GM21447 (cell line): ENCODE data around the gene IGFL2.
"Not testable (repeated sequence)": the region's sequence is repeated elsewhere in the genome, so short reads cannot be mapped to it uniquely, and the experiment has no call there.

Source experiments
- ATAC-seq: cut with Tn5 transposase; IDR thresholded peaks from one replicate; pipeline ENCODE4 v1.9.1; 2021; ENCODE audit not compliant: unreplicated experiment

Gene IGFL2

DNA sequence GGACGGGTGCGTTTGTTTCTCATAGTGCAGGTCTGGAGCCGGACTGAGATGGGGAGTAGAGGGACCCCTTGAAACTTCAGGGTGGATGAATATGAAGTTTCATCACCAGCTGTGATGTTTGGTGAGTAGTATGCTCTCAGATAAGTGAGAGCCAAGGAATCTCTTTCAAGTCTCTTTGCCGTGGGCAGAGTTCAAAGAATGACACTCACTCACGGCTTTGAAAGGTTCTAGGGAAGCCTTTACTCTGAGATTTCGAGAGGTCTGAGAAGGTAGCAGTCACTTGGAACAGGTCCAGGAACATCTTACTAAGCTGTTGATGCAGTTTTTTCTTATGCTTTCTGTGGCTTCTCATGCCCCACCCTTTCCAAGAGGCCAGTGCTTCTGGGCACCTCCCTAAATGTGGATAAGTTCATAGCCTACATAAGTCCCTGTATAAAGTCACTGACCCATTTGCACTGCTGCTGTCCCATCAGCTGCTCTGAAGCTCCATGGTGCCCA is at the start of gene IGFL2:
Gene IGFL2, plus strand, starts transcription at position 448 of the 498 bp plus-strand sequence. Its CDS starts 41 bp downstream, at position 489.
- no peak for ATAC-seq

- no peak for ATAC-seq
These were observed 47.7 kb upstream of the IGFL2 start for GRCh38 chr19:46100344-46100743.

- no peak for ATAC-seq
These were observed 46.7 kb upstream of the IGFL2 start for GRCh38 chr19:46101293-46101692.

DNA sequence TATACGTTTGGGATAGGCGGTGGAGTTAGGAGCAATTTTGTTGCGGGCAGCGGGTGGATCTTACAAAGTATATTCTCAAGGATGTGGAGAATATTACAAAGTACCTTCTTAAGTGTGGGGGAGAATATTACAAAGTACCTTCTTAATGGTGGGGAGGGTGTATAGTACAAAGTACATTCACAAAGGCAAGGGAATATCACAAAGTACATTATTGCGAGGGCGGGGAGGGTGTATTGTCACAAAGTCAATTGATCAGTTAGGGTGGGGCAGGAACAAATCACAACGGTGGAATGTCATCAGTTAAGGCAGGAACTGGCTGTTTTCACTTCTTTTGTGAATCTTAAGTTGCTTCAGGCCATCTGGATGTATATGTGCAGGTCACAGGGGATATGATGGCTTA is 45.7 kb upstream of the IGFL2 start:
- ATAC-seq, result not testable (repeated sequence)

DNA sequence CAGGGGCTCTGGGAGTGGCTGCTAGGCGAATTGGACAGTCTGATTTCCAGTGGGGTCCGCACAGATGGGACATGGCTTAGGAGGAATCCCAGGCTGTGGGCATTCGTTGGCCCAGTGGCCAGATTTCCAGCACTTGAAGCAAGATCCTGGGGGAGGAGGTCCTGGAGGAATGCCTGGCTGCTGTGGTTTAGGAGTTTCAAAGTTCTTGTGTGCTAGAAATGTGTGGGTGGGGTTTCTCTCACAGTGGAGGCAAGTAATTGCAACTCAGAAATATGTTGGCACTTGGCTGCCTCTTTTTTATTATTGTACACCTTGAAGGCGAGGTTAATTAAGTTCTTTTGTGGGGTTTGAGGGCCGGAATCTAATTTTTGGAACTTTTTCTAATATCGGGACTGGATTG is 40.7 kb upstream of the IGFL2 start:
- no peak for ATAC-seq

DNA sequence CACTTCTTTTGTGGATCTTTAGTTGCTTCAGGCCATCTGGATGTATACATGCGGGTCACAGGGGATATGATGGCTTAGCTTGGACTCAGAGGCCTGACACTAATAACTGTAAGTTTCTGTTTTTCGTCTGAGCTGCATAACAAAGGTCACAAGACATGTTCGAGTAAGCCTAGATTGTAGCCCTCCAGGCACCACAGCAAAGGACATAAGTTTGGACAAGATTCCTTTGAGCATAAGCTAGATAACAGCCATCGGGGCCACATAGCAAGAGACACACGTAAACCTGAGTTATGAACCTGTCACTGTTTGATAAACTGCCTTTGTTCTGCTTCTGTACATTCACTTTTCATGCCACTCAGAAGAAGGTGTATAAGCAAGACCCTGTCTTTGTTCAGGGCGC is 38.2 kb upstream of the IGFL2 start:
- ATAC-seq, result no peak

- ATAC-seq, result no peak
These were observed 36.7 kb upstream of the IGFL2 start for GRCh38 chr19:46111376-46111775.

DNA sequence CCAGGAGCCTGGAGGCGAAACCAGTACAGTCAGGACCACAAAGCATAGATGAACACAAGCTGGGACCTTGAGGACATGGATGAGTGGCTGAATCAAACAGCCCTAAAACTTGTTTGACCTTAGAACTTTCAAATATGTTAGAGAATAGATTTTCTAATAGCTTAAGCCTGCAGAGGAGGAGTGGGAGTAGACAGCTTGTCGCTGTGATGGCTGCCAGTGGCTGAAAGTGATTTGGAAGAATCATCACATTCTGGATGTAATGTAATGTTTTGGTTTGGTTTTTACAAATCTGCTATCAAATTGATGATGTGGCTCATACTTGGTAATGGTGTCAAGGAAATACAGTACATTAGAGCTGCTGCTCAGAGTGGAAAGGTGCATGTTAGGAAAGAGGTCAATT is 35.5 kb upstream of the IGFL2 start:
- ATAC-seq, result no peak

- no peak for ATAC-seq
These were observed 34.3 kb upstream of the IGFL2 start for GRCh38 chr19:46113726-46114125.

GRCh38 chr19:46115396-46116106 is 32.5 kb upstream of the IGFL2 start:
- no peak for ATAC-seq

DNA sequence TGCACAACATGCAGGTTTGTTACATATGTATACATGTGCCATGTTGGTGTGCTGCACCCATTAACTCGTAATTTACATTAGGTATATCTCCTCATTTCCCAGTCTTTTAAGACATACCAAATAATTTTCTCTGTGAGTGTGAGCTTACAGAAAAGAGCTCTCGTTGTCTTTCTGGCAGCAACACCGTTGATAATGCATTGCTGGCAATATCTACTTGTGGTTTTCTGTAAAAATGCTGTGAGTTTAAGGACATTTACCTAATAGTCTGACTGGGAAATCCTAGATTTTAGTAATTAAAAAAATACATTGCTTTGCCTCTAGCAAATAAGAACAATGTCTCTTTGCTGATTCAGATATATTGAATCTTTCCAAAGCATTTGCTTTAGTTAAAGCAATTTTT is 31.9 kb upstream of the IGFL2 start:
- no peak for ATAC-seq

DNA sequence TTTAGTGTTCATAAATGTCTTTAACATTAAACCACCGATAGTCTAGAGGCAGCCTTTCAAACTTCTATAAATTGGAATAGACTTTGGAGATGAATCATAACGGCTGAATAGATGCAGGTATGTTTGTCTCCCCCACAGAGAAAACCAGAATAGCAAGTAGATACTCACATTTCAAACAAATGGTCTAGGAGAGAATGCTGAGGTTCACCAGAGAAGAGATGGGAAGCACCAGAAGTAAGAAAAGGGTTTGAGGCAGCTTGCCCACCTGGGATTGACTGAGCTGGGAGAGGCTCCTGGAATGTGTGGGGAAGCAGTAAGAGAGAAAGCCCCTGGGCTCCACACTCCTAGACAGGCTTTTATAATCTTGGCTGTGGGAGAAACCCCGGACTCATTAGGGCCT is 29.9 kb upstream of the IGFL2 start:
- no peak for ATAC-seq

GRCh38 chr19:46124638-46125115 is 23.4 kb upstream of the IGFL2 start, which contains the start of gene IGFL3:
TSS of gene IGFL3 (minus strand) at chr19:46124688. CDS start at chr19:46124649, 39 bp downstream.
- ATAC-seq, result no peak

DNA sequence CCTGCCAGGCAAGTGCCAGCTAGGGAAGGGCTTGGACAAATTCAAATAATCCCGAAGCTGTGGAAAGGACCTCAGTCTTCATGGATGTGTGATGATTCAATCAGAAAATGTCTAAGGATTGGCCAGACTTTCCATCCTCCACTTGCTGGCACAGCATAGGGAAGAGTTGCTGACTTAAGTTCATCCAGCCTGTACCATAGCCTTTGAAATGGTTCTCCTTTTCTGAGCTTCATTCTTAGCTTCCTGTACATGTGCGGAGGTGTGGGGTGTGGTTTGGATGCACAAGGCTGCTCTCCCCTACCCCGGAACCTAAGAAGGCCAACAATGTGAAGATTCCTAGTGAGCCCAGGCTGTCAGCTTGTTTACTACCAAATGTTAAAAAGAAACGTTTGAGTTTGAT is 22.6 kb upstream of the IGFL2 start:
- ATAC-seq, result no peak

DNA sequence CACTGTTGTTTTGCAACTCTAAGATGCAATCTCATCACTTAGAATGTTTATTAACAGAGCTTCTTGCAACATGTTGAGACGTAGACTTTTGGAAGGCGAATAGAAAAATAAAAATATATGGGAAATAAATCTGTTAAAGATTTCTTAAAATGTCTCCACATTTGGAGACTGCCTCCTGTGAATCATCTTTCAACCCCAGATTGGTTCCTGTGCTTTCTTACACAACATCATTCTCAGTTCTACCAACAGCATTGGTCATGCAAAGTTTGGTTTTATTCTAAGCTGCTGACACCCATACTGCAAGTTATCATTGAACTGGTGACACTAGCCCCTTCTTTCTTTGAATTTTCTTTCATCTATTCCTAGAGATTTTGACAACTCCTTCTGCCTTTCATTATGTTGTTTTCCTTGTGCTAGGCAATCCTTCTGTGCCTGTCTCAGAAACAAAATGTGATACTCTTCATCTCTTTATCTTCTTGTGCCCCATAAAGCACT is 21.9 kb upstream of the IGFL2 start:
- ATAC-seq, result no peak

- no peak for ATAC-seq
These were observed 16.4 kb upstream of the IGFL2 start for GRCh38 chr19:46131485-46132143.

GRCh38 chr19:46132508-46133100 is 15.4 kb upstream of the IGFL2 start:
- ATAC-seq, result no peak

DNA sequence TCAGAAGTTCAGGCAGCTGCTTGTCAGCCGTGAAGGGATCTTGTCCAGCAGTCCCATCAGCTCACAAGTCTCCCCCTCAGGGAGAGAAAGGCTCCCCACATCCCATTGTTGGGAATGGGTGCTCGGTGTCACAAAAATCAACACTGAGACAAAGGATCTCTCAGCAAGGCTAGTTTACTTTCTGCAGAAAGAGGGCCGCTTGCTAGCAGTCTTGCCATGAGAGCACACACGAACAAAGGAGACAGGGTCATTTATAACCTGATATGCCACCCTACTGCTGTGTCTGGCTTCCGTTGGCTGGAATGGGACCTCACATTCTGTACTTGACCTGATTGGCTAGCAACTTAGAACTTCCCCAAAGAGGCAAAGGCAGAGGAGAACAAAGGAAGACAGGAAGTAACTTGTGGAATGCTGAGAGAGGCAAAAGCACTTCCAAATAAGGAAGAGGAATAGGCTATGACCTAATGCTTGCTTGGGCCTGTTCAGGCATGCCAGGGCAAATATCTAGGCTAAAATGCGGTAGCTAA is 14.9 kb upstream of the IGFL2 start:
- ATAC-seq, result no peak

DNA sequence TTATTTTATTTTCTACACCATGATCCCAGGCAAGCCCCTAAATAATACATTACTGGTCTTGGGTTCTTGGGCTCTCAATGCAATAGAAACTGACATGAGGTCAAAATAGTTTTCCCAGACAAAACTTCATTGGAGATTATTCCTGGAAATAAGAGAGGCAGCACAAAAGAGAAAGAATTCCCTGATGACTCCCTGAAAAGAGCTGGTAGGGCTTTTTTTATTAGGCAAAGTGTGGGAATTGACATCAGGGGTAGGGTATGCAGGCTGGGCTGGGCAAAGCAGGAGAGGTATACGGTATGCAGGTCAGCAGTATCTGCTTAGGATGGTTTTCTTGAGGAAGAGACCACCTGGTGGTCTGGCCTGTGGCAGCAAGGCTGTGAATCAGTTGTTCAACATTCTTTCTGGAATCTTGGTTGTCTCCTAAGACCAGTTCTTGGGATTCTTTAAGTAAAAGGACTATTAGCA is 14.2 kb upstream of the IGFL2 start:
- ATAC-seq, result no peak

- no peak for ATAC-seq
These were observed 13.5 kb upstream of the IGFL2 start for GRCh38 chr19:46134527-46134926.

GRCh38 chr19:46137915-46138473 is 10.0 kb upstream of the IGFL2 start:
- ATAC-seq, result no peak
